Germinal center (tissue), 1 donor: Measurements from ENCODE around the gene ZNF536.

Experiments used
- DNase-seq: peaks from one replicate; pipeline ENCODE4 v3.0.0; 2012; ENCODE audit warnings: mixed read lengths, low spot score

ZNF536 gene

GRCh38 chr19:30371960-30372824 lies at the start of gene ZNF536:
TSS of gene ZNF536 (plus strand) at chr19:30372384. CDS start at chr19:30443563, 71,179 bp downstream.
- no peak for DNase-seq

GRCh38 chr19:30322641-30323320 lies 49.4 kb upstream of the ZNF536 start:
- DNase-seq = no peak

GRCh38 chr19:30323904-30324303 lies 48.3 kb upstream of the ZNF536 start:
- DNase-seq = no peak

GRCh38 chr19:30324982-30325381 lies 47.2 kb upstream of the ZNF536 start:
- DNase-seq = no peak

- no peak for DNase-seq
Observed at GRCh38 chr19:30325676-30326392, 46.4 kb upstream of the ZNF536 start.

- no peak for DNase-seq
Observed at GRCh38 chr19:30326393-30326710, 45.8 kb upstream of the ZNF536 start.

GRCh38 chr19:30327331-30327730 lies 44.9 kb upstream of the ZNF536 start:
- no peak for DNase-seq

GRCh38 chr19:30328096-30328495 lies 44.1 kb upstream of the ZNF536 start:
- DNase-seq = no peak

- DNase-seq = no peak
Observed at GRCh38 chr19:30330266-30330665, 41.9 kb upstream of the ZNF536 start.

GRCh38 chr19:30332445-30333234 lies 39.5 kb upstream of the ZNF536 start:
- DNase-seq = no peak

- DNase-seq = no peak
Observed at GRCh38 chr19:30333291-30334065, 38.7 kb upstream of the ZNF536 start.

- no peak for DNase-seq
Observed at GRCh38 chr19:30334841-30335240, 37.3 kb upstream of the ZNF536 start.

GRCh38 chr19:30335306-30335886 lies 36.8 kb upstream of the ZNF536 start:
- DNase-seq = no peak

GRCh38 chr19:30336290-30336689 lies 35.9 kb upstream of the ZNF536 start:
- no peak for DNase-seq

- no peak for DNase-seq
Observed at GRCh38 chr19:30338041-30338456, 34.1 kb upstream of the ZNF536 start.

GRCh38 chr19:30338878-30339623 lies 33.1 kb upstream of the ZNF536 start:
- no peak for DNase-seq

GRCh38 chr19:30339624-30340525 lies 32.3 kb upstream of the ZNF536 start:
- DNase-seq = no peak

GRCh38 chr19:30340771-30341561 lies 31.2 kb upstream of the ZNF536 start:
- no peak for DNase-seq
